Ureter (tissue), 1 donor: Measurements from ENCODE around the gene PTPRN. TPM values are rescaled to one million over a fixed set of nuclear protein-coding genes. Genes with fewer than 3 reads are reported as not detected.
"Not testable (repeated sequence)": the region's sequence is repeated elsewhere in the genome, so short reads cannot be mapped to it uniquely, and the experiment has no call there.

ENCODE experiments used
- DNase-seq: peaks from one replicate; pipeline ENCODE4 v3.0.0-alpha.2; 2020; ENCODE audit warnings: low spot score
- total RNA-seq: library from RNA; stranded (reverse); gene quantifications from one replicate; pipeline ENCODE4 v1.2.4, GENCODE V29; 2023
- donor health status: DM: yes; HTN: yes; CAD: no.

The PTPRN gene
- total RNA-seq, 1 donor from 2014 or later, result not detected

DNA sequence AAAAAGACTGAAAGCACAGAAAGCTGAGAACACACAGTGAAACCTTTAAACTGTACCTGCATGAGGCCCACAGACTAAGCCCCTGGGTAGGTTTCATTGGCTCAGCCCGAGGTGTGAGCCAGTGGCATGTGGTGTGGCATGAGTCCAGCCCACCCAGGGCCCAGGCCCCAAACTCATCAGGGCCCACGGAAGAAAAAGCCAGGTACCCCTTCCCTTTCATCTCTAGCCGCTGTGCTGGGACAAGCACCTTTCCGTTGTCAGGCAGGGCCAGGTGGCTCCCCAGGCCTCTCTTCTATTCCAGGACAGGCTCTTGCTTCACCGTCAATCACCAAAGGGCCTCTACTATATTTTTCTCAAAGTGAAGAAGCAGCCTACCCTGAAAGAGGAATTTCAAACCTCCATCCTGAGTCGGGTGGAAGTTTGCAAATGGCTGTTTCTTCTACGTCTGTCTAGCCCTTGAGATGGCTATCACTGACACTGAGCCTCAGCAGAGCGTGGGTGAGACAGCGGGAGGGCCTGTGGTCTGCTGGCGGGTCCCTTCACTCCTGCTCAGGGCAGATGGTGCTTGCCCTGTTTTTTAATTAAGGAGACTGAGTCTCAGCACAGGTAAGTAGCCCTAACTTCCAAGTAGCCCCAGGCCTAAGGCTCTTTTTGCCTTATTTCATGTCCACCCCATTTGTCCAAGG, 21.5 kb downstream of the PTPRN start:
- no peak for DNase-seq

GRCh38 chr2:219287116-219287440, 22.1 kb downstream of the PTPRN start:
- DNase-seq, result not testable (repeated sequence)

- DNase-seq, result peak; percentile 69
These were observed 22.6 kb downstream of the PTPRN start for GRCh38 chr2:219286436-219287115.

DNA sequence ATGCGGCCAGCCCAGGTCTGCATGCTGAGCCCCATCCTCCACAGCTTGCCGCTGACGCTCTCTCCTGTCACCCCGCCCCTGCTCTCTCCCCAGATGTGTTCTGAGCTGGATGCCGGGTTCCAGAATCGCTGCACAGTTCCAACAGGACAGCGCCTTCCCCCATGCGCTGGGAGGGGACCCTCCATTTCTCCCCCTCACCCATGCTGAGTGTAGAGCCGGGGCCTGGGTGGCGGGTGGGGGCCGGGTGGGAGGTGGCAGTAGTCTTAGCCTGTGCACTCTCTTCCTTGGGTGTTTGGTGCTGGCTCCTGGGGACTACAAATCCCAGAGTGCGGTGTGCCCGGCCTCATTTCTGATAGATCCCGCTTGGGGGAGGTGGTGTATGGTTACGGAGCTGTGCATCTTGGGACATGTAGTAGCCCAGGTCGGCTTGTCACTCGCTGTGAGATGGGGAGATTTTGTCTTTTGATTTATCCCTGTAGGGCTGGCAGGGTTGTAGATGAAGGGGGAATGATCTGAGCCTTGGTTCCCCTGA, 23.2 kb downstream of the PTPRN start:
- DNase-seq, result peak; percentile 74

GRCh38 chr2:219285373-219285735, 23.8 kb downstream of the PTPRN start:
- no peak for DNase-seq

GRCh38 chr2:219284501-219285372, 24.5 kb downstream of the PTPRN start:
- DNase-seq, result no peak

DNA sequence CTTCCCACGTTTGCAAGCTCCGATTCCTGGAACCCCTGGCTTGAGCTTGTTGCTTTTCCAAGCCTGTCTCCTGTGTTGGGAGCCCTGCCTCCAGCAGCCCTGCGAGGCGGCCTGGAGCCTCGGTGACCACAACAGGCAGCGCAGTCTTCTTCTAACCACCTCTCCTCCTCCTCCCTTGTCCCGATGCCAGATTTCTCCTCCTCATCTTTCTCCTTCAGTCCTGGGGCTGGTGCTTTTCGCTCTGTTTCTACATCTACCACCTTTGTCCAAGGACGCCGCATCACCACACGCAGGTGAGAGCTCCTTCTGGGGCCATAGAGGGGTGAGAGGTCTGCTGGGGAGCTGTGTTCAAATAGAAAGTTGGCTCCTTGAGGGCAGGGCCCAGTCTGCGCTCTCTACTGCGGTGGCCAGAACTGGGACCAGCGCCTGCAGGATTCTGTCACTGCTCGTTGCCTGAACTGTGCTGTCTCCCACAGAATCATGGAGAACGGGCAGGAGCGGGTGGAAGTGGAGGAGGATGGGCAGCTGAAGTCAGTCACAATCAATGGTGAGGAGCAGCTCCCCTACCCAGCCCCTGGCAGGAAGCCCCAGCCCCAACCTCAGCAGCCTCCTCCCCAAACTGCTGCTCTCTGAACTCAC, 26.1 kb downstream of the PTPRN start:
- DNase-seq, result no peak

DNA sequence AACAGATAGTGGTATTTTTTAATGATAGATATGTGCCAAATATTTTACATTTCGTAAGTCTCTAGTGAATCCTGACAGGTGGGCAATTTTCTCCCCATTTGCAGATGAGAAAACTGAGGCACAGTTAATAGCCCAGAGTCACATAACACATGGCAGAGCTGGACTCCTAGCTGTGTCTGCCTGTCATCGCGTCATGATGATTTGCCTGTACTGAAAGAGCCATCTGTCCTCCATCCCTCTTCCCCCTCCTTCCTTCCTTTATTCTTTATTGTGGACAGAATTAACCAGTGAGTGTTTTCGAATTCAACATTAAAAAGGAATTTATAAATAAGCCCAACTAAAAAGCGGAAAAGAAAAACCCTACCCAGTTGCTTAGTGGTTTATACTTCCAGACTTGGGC, 26.8 kb downstream of the PTPRN start:
- no peak for DNase-seq

DNA sequence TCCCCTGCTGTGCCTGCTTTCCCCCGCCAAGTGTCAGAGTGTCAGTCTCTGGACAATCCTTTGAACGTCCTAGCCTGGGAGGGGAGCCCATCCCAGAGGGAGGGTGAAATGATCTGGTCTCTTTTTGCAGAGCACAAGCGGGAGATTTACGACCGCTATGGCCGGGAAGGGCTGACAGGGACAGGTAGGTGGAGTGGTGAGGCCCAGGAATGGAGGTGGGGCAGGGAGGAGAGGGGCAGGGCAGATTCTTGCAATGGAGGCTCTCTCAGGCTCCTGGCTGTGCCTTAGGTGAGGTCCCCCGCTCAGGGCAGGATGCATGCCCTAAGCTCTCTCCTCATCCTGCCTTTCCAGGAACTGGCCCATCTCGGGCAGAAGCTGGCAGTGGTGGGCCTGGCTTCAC, 27.6 kb downstream of the PTPRN start:
- DNase-seq, result no peak

GRCh38 chr2:219280651-219281050, 28.6 kb downstream of the PTPRN start:
- DNase-seq, result no peak

DNA sequence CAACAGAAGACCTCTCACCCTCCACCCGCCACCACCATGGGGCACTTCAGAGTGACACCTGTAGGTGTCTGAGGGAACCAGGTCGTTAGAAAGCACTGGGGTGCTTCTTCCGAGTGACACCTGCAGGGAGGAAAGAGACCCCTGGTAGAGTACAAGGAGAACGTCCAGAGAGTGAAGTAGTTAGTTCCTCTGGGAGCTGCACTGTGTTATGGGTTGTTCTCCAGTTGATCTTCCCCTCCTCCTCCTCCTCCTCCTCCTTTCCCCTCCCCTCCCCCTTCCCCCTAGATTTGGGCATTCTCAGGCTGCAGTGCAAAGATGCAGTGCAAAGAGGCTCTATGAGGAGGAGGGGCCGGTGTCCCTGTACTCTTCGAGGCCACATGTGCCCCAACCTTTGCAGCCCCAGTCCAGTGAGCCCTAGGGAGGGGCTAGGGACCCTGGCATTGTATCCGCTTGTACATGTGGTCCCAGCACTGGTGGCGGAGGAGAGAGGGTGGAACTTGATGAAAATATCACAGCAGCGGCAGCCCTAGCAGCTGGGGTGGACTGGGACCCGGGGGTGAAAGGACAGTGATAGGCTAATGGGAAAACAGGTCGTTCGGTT, 29.2 kb downstream of the PTPRN start:
- DNase-seq, result no peak

DNA sequence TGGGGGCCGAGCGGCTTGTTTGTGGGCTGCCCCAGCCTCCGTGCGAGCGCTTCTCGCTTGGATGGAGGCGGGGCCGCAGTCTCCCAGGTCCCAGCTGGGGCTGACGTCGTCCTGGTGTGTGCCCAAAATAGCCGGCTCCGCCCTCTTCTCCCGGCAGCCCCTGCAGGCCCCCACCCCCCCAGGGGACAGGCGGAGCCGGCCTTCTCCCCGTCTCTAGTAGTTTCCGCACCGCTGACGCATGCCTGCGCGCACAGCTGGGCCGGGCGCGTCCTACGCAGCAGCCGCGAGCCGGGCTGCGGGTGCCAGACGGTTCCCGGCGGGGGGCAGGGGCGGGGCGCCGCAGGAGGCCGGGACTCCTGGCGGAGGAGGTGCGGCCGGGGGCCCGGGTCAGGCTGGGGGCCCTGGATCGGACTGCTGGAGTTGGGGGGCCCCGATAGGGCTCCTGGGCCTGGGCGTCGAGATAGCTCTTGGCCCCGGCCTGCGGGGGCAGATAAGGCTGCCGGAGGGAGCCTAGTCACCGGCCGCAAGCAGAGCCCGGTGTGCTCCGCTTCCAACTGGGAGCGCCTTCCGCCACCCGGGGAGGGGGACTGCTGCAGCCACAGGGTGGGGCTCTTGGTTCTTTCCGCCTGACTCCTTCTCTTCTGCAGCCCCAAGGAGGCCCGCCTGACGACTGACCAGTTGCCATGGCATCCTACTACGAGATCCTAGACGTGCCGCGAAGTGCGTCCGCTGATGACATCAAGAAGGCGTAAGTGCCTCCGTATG, 29.9 kb downstream of the PTPRN start, which contains the start of gene DNAJB2:
Gene DNAJB2 (plus strand): TSS at position 216 of the 765 bp plus-strand sequence. CDS start 468 bp downstream, at position 684.
- DNase-seq, result peak; percentile 98

DNA sequence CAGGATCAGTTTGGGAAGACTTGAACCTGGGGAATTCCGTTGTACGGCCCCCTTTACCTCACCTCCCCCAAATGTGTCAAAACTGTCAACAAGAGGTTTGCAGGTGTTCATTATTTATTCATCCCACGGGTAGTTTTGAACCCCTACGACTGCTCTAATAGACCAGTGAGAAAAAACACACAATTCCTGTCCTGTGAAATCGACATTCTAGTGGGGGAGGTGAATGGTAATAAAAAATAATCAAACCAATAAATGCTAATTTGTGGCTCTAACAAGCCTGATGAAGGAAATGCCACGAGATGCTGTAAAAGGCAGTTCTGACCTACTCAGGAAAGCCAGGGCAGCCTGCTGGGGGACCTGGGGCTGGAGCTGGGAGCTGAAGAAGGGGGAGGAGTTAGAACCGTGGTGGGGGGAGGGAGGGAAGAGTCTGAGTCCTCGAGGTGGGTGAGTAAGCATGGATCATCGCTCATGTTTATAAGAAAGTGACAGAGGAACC, 30.5 kb downstream of the PTPRN start:
- no peak for DNase-seq

- DNase-seq, result peak; percentile 78
These were observed 31.2 kb downstream of the PTPRN start for GRCh38 chr2:219277703-219278654.

DNA sequence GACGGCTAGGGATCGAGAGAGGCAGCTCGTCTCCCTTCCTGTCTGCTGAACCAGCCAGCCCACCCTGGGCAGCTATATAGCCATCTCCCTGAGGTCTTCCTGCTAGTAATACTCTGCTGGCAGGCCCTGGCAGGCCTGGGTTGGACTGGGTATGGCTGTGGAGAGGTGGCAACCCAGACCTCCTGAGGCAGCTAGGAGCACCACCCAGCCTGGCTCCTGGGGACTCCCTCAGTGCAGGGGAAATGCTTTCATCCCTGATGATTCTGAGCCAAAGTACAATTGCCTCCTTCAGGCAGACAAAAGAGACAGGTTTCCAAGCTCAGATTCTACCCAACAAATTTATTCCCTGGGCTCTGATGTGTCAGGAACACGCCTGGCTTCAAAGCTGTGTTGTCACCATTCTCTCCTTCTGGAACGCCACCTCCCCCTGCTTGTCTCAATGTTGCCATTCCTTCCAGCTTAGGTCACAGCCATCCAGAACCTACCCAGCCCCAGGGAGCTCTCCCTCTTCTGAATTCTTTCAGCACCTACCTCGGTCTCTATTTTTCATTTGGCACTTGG, 34.8 kb downstream of the PTPRN start:
- no peak for DNase-seq

DNA sequence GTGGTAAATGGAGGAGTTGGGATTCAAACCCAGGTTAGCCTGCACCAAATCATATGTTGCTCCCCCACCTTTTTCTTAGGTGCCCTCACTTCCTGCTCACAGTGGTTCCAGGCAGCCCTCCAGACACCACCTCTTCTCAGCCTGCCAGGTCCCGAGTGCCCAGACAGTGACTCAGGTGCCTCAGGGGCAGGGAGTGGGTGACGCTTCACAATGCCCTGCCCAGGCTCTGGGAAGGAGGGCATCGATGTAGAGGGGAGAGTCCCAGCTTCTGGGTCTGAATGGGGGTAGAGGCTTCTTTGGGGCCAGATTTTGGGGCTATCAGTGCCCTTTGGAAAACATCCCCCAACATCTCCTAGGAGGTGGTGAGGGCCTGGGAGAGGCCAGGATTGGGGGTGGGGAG, 35.3 kb downstream of the PTPRN start:
- no peak for DNase-seq

- DNase-seq, result no peak
These were observed 36.2 kb downstream of the PTPRN start for GRCh38 chr2:219272995-219273394.

DNA sequence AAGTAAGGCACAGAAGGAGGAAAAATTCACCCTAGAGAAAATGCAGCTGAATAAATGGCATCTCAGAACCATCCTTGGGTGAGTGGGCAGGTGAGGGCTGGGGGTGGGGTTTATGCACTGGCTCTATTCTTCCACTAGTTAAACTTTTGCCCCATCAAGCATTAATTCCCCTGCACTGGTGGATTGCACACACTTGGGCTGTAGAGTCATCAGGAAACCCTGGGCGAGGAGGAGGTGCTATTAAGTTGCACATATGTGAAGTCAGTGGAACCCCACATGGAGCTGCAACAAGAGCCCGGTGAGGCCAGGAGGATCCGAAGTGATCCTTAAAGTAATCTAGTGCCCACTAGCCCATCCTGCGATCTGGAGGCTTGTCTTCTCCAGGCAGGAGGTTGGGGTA, 36.8 kb downstream of the PTPRN start:
- no peak for DNase-seq

DNA sequence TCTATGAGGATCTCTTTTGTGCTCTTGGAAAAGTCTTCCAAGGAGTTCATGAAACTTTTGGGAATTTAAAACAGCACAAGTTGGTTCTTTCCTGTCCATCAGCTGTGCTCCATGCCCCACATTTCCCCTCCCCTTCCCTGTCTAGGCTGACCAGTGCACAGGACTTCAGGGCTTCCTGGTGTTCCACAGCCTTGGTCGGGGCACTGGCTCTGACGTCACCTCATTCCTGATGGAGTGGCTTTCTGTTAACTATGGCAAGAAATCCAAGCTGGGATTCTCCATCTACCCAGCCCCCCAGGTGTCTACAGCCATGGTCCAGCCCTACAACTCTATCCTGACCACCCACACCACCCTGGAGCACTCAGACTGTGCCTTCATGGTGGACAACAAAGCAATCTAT, 38.2 kb downstream of the PTPRN start:
- DNase-seq, result no peak
